HepG2 (cell line): ENCODE data around the gene AJUBA. TPM values are rescaled to one million over a fixed set of nuclear protein-coding genes. Genes with fewer than 3 reads are reported as not detected.
A peak's percentile ranks its signal among the peaks of the same experiment; 100 is the strongest.

Experiments
- FOSL2 ChIP-seq: sonication (generic); formaldehyde crosslinking; IDR thresholded peaks from 2 replicates; pipeline ENCODE4 v1.4.0; 2020; ENCODE audit warnings: missing genetic modification reagents
- JARID2 ChIP-seq: sonication (generic); formaldehyde crosslinking; IDR thresholded peaks from 2 replicates; pipeline ENCODE4 v1.8.1; 2023; ENCODE audit warnings: missing genetic modification reagents, inconsistent platforms; ENCODE audit not compliant: insufficient replicate concordance
- MATR3 ChIP-seq: sonication (generic); formaldehyde crosslinking; IDR thresholded peaks from 2 replicates; pipeline ENCODE4 v1.4.0; 2020; ENCODE audit warnings: missing genetic modification reagents
- MIER3 ChIP-seq: IDR thresholded peaks from 2 replicates; pipeline ENCODE4 v1.6.1; 2016; ENCODE audit warnings: missing compliant biosample characterization, borderline replicate concordance
- MTA3 ChIP-seq: sonication (generic); formaldehyde crosslinking; IDR thresholded peaks from 2 replicates; pipeline ENCODE4 v1.4.0; 2020; ENCODE audit warnings: missing genetic modification reagents
- NONO ChIP-seq, 2 experiments: fragments of 450-650 bp in 1 of 2; sonication (generic) in 1 of 2; formaldehyde crosslinking in 1 of 2; IDR thresholded peaks in 1 of 2; conservative IDR thresholded peaks in 1 of 2; 2 replicates each; pipeline versions ENCODE4 v1.6.1 to v1.8.0; 2017 to 2022; ENCODE audit warnings: mild to moderate bottlenecking in 1 of 2, missing genetic modification reagents in 1 of 2, moderate library complexity in 1 of 2
- TBX2 ChIP-seq: sonication (generic); formaldehyde crosslinking; IDR thresholded peaks from 2 replicates; pipeline ENCODE4 v1.5.0; 2020; ENCODE audit warnings: missing genetic modification reagents, mild to moderate bottlenecking, borderline replicate concordance
- TCF7L2 ChIP-seq: IDR thresholded peaks from 2 replicates; pipeline ENCODE4 v1.6.1; 2011; ENCODE audit warnings: mild to moderate bottlenecking, low read depth, low read length, moderate library complexity
- TRIM24 ChIP-seq: sonication (generic); formaldehyde crosslinking; IDR thresholded peaks from 2 replicates; pipeline ENCODE4 v1.8.0; 2022; ENCODE audit warnings: mild to moderate bottlenecking, missing genetic modification reagents
- U2AF1 ChIP-seq: fragments of 200-400 bp; formaldehyde crosslinking; optimal IDR thresholded peaks from 2 replicates; pipeline ENCODE3; 2017; ENCODE audit warnings: mild to moderate bottlenecking, low read depth, low read length
- XRCC5 ChIP-seq: fragments of 200-400 bp; formaldehyde crosslinking; optimal IDR thresholded peaks from 2 replicates; pipeline ENCODE3; 2017; ENCODE audit warnings: mild to moderate bottlenecking, low read length
- ZFAT ChIP-seq: sonication (generic); formaldehyde crosslinking; conservative IDR thresholded peaks from 2 replicates; pipeline ENCODE4 v1.8.1; 2023; ENCODE audit warnings: missing genetic modification reagents, inconsistent platforms
- ZNF546 ChIP-seq: sonication (generic); formaldehyde crosslinking; conservative IDR thresholded peaks from 2 replicates; pipeline ENCODE4 v1.8.1; 2023; ENCODE audit warnings: mild to moderate bottlenecking, missing genetic modification reagents
- ZNF562 ChIP-seq: sonication (generic); formaldehyde crosslinking; IDR thresholded peaks from 2 replicates; pipeline ENCODE4 v1.8.0; 2022; ENCODE audit warnings: missing genetic modification reagents, borderline replicate concordance
- ZNF703 ChIP-seq: sonication (generic); formaldehyde crosslinking; IDR thresholded peaks from 2 replicates; pipeline ENCODE4 v1.5.1; 2020; ENCODE audit warnings: missing genetic modification reagents, mild to moderate bottlenecking, moderate library complexity, borderline replicate concordance
- polyA plus RNA-seq, 8 experiments: library from polyadenylated mRNA; depleted of rRNA in 3 of 8; stranded (reverse) in 7 of 8; unstranded in 1 of 8; fragments of >200 nt; fragmentation: Illumina TruSeq in 4 of 8; extraction: Trizol in 4 of 8; gene quantifications; 2 replicates each; pipeline versions ENCODE4 v1.2.1 to v1.2.3, GENCODE V29; 2011 to 2016; ENCODE audit warnings: low read depth in 4 of 8, missing spikeins in 1 of 8, mixed read lengths in 1 of 8; ENCODE audit not compliant: insufficient read depth in 1 of 8
- total RNA-seq, 5 experiments: library from RNA; depleted of rRNA; stranded (reverse); fragments of >200 nt; fragmentation: Illumina TruSeq; extraction: Trizol; gene quantifications; 2 replicates each; pipeline ENCODE4 v1.2.3, GENCODE V29; 2016; ENCODE audit warnings: low read depth in 1 of 5
- TF ChIP-seq, protein P1 (sequence below), 2 experiments: sonication (generic) in 1 of 2; formaldehyde crosslinking in 1 of 2; IDR thresholded peaks; 2 replicates each; pipeline versions ENCODE4 v1.4.0 to v1.6.1; 2018 to 2020; ENCODE audit warnings: missing genetic modification reagents in 2 of 2, borderline replicate concordance in 1 of 2, low read depth in 1 of 2, mild to moderate bottlenecking in 1 of 2, missing biosample characterization in 1 of 2
- TF ChIP-seq, protein P2 (sequence below): sonication (generic); formaldehyde crosslinking; IDR thresholded peaks from 2 replicates; pipeline ENCODE4 v1.8.0; 2022; ENCODE audit warnings: low read depth, missing genetic modification reagents
- TF ChIP-seq, protein P3 (sequence below): sonication (generic); formaldehyde crosslinking; IDR thresholded peaks from 2 replicates; pipeline ENCODE4 v1.8.1; 2023; ENCODE audit warnings: mild to moderate bottlenecking, moderate library complexity, missing genetic modification reagents
- TF ChIP-seq, protein P4 (sequence below): sonication (generic); formaldehyde crosslinking; conservative IDR thresholded peaks from 2 replicates; pipeline ENCODE4 v1.8.0; 2022; ENCODE audit warnings: mild to moderate bottlenecking, moderate library complexity, missing genetic modification reagents
- TF ChIP-seq, protein P5 (sequence below): IDR thresholded peaks from 2 replicates; pipeline ENCODE4 v1.6.1; 2016; ENCODE audit warnings: missing biosample characterization, missing genetic modification reagents, low read depth

The AJUBA gene
- total and polyA plus RNA-seq, 2 of the 13 experiments (the other 11 are each of a cell fraction or from before 2014, with no cell fraction given) = 157 to 241 TPM

DNA sequence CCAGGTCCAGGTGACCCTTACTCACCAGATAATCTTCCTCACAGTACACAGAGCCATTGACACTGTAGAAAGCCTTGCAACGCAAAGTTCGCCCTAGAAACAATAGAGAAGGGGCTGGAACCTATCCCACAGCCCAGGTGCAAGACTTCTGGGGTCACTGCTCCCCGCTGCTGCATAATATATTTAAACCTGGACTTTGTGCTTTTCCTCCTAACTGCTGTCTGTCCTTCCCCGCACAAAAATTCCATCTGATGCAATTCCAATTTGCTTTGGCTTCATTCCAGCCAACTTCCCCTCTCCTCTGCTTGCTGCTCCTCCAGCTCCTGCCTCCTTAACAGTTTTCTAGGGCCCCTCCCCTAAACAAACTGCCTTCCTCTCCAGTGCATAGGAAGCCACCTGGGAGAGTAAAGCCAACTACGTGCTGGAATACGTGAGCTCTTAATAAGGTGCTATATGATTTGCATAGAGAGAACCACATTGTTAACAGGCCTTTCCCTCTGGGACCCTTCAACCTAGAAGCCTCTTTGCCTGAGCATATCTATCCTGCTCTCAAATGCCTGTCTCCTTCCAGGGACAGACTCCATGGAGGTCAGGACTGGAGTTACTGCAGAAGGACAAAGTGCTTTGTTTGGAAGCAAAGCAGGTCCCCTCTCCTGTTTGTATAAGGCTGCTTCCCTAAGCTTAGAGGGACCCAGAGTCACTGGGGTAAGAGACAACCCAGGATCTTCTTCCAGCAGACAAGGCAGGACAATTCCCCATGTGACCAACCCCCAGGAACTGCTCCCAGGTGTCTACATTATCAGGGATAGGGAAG is 5.5 kb downstream of the AJUBA start (continued):
- TF ChIP-seq, protein P1, sequence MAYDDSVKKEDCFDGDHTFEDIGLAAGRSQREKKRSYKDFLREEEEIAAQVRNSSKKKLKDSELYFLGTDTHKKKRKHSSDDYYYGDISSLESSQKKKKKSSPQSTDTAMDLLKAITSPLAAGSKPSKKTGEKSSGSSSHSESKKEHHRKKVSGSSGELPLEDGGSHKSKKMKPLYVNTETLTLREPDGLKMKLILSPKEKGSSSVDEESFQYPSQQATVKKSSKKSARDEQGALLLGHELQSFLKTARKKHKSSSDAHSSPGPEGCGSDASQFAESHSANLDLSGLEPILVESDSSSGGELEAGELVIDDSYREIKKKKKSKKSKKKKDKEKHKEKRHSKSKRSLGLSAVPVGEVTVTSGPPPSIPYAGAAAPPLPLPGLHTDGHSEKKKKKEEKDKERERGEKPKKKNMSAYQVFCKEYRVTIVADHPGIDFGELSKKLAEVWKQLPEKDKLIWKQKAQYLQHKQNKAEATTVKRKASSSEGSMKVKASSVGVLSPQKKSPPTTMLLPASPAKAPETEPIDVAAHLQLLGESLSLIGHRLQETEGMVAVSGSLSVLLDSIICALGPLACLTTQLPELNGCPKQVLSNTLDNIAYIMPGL (CRISPR knock-in tag; IDR thresholded peaks at IDR 0.05; ENCODE audit: borderline replicate concordance in 1 of 2, low read depth in 1 of 2) = peak in 1 of 2 experiments; percentile 69; a peak in 3 of 4 replicates
- TF ChIP-seq TCF7L2 = no peak
- TF ChIP-seq U2AF1 = peak; percentile 50
- TF ChIP-seq ZNF546 (CRISPR knock-in tag) = no peak
- 0 out of 2 replicates have a peak, but pooled peaks have one; percentile 34 for TF ChIP-seq MTA3 (CRISPR knock-in tag)
- TF ChIP-seq NONO (IDR thresholded peaks at IDR 0.05) = no peak
- no peak for TF ChIP-seq NONO (CRISPR knock-in tag; conservative IDR thresholded peaks at IDR 0.05)
- TF ChIP-seq FOSL2 (CRISPR knock-in tag) = peak; percentile 95
- no peak for TF ChIP-seq ZNF703 (CRISPR knock-in tag)
- TF ChIP-seq ZNF562 (CRISPR knock-in tag) = no peak
- TF ChIP-seq, protein P2, sequence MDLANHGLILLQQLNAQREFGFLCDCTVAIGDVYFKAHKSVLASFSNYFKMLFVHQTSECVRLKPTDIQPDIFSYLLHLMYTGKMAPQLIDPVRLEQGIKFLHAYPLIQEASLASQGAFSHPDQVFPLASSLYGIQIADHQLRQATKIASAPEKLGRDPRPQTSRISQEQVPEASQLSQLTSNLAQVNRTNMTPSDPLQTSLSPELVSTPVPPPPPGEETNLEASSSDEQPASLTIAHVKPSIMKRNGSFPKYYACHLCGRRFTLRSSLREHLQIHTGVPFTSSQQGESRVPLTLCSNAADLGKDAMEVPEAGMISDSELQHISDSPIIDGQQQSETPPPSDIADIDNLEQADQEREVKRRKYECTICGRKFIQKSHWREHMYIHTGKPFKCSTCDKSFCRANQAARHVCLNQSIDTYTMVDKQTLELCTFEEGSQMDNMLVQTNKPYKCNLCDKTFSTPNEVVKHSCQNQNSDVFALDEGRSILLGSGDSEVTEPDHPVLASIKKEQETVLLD (CRISPR knock-in tag) = no peak
- TF ChIP-seq TBX2 (CRISPR knock-in tag) = peak; percentile 96
- peak; percentile 82 for TF ChIP-seq XRCC5
- TF ChIP-seq JARID2 = no peak
- TF ChIP-seq, protein P3, sequence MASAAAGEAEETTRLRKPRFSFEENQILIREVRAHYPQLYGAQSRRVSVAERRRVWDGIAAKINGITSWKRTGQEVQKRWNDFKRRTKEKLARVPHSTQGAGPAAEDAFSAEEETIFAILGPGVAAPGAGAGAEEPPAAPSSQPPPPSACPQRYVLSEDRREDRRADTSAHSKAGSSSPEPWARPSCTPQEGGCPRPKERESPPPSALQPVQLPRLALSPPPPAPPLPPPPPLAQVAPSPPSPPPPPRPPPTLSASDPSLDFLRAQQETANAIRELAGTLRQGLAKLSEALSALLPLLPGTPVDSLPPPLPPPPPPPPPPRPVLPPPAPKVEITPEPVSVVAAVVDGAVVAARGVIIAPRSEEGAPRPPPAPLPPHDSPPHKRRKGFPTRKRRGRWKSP (CRISPR knock-in tag) = no peak
- no peak for TF ChIP-seq TRIM24 (CRISPR knock-in tag)
- no peak for TF ChIP-seq ZFAT (CRISPR knock-in tag)
- peak; percentile 98 for TF ChIP-seq MIER3
- TF ChIP-seq, protein P4, sequence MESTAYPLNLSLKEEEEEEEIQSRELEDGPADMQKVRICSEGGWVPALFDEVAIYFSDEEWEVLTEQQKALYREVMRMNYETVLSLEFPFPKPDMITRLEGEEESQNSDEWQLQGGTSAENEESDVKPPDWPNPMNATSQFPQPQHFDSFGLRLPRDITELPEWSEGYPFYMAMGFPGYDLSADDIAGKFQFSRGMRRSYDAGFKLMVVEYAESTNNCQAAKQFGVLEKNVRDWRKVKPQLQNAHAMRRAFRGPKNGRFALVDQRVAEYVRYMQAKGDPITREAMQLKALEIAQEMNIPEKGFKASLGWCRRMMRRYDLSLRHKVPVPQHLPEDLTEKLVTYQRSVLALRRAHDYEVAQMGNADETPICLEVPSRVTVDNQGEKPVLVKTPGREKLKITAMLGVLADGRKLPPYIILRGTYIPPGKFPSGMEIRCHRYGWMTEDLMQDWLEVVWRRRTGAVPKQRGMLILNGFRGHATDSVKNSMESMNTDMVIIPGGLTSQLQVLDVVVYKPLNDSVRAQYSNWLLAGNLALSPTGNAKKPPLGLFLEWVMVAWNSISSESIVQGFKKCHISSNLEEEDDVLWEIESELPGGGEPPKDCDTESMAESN (CRISPR knock-in tag) = peak; percentile 92
- TF ChIP-seq, protein P5, sequence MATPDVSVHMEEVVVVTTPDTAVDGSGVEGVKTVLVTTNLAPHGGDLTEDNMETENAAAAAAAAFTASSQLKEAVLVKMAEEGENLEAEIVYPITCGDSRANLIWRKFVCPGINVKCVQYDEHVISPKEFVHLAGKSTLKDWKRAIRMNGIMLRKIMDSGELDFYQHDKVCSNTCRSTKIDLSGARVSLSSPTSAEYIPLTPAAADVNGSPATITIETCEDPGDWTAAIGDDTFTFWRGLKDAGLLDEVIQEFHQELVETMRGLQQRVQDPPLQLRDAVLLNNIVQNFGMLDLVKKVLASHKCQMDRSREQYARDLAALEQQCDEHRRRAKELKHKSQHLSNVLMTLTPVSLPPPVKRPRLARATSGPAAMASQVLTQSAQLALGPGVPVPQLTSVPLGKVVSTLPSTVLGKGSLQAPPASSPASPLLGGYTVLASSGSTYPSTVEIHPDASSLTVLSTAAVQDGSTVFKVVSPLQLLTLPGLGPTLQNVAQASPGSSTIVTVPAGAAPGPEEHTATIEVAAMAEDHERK = peak; percentile 7; the same call in 1 of the 2 replicates
- TF ChIP-seq MATR3 = no peak
